Ishikawa (cell line): ENCODE results near the gene MAP4K3.

Experiments
- CEBPB ChIP-seq: IDR thresholded peaks from 2 replicates; pipeline ENCODE4 v1.6.1; 2012
- CREB1 ChIP-seq: IDR thresholded peaks from 2 replicates; pipeline ENCODE4 v1.6.1; 2012; ENCODE audit warnings: low read depth
- EGR1 ChIP-seq: IDR thresholded peaks from 2 replicates; pipeline ENCODE4 v1.6.1; 2012
- EP300 ChIP-seq: IDR thresholded peaks from 2 replicates; pipeline ENCODE4 v1.6.1; 2012; ENCODE audit warnings: borderline replicate concordance
- FOXM1 ChIP-seq: IDR thresholded peaks from 2 replicates; pipeline ENCODE4 v1.6.1; 2012; ENCODE audit warnings: low read depth, borderline replicate concordance
- MAX ChIP-seq: IDR thresholded peaks from 2 replicates; pipeline ENCODE4 v1.6.1; 2012
- NFIC ChIP-seq: IDR thresholded peaks from 2 replicates; pipeline ENCODE4 v1.6.1; 2012
- RAD21 ChIP-seq: IDR thresholded peaks from 2 replicates; pipeline ENCODE4 v1.6.1; 2012; ENCODE audit warnings: low read depth
- REST ChIP-seq: IDR thresholded peaks from 2 replicates; pipeline ENCODE4 v1.6.1; 2012; ENCODE audit warnings: low read depth, mild to moderate bottlenecking
- TAF1 ChIP-seq: IDR thresholded peaks from 2 replicates; pipeline ENCODE4 v1.6.1; 2012; ENCODE audit warnings: low read depth, mild to moderate bottlenecking
- TCF12 ChIP-seq: IDR thresholded peaks from 2 replicates; pipeline ENCODE4 v1.6.1; 2012; ENCODE audit warnings: low read depth
- TEAD4 ChIP-seq: IDR thresholded peaks from 2 replicates; pipeline ENCODE4 v1.6.1; 2012
- USF1 ChIP-seq: IDR thresholded peaks from 2 replicates; pipeline ENCODE4 v1.6.1; 2012
- YY1 ChIP-seq: IDR thresholded peaks from 2 replicates; pipeline ENCODE4 v1.6.1; 2012; ENCODE audit warnings: low read depth
- ZBTB7A ChIP-seq: IDR thresholded peaks from 2 replicates; pipeline ENCODE4 v1.6.1; 2012; ENCODE audit warnings: low read depth

Gene MAP4K3

GRCh38 chr2:39306626-39307025, 130.5 kb downstream of the MAP4K3 start:
- no peak for TF ChIP-seq CREB1
- TF ChIP-seq NFIC: no peak
- TF ChIP-seq MAX: no peak
- no peak for TF ChIP-seq FOXM1
- no peak for TF ChIP-seq ZBTB7A
- no peak for TF ChIP-seq TAF1
- TF ChIP-seq CEBPB: no peak
- TF ChIP-seq EGR1: no peak
- no peak for TF ChIP-seq USF1
- no peak for TF ChIP-seq REST
- TF ChIP-seq RAD21: no peak
- no peak for TF ChIP-seq TCF12
- TF ChIP-seq EP300: no peak
- TF ChIP-seq YY1: no peak
- no peak for TF ChIP-seq TEAD4

GRCh38 chr2:39304729-39305128, 132.4 kb downstream of the MAP4K3 start:
- TF ChIP-seq EGR1 (no peak), MAX (no peak), REST (no peak), NFIC (no peak), FOXM1 (no peak), CREB1 (no peak), RAD21 (no peak), TCF12 (no peak), EP300 (no peak), TAF1 (no peak), TEAD4 (no peak), USF1 (no peak), ZBTB7A (no peak), CEBPB (no peak), YY1 (no peak)

- TF ChIP-seq USF1: no peak
- TF ChIP-seq RAD21: no peak
- no peak for TF ChIP-seq EP300
- TF ChIP-seq FOXM1: no peak
- TF ChIP-seq YY1: no peak
- no peak for TF ChIP-seq REST
- TF ChIP-seq TCF12: no peak
- TF ChIP-seq TAF1: no peak
- no peak for TF ChIP-seq NFIC
- TF ChIP-seq ZBTB7A: no peak
- no peak for TF ChIP-seq MAX
These were observed 132.9 kb downstream of the MAP4K3 start for GRCh38 chr2:39304200-39304599.

GRCh38 chr2:39301352-39301751, 135.7 kb downstream of the MAP4K3 start:
- TF ChIP-seq EGR1: no peak
- TF ChIP-seq TEAD4: no peak
- no peak for TF ChIP-seq EP300
- no peak for TF ChIP-seq FOXM1
- TF ChIP-seq TCF12: no peak
- no peak for TF ChIP-seq TAF1
- TF ChIP-seq CREB1: no peak
- no peak for TF ChIP-seq ZBTB7A
- no peak for TF ChIP-seq CEBPB
- no peak for TF ChIP-seq YY1
- no peak for TF ChIP-seq REST
- no peak for TF ChIP-seq MAX
- no peak for TF ChIP-seq USF1
- TF ChIP-seq NFIC: no peak
- no peak for TF ChIP-seq RAD21
